Keratinocyte (primary cell): ENCODE measurements around the gene PPP1R3D. TPM values are rescaled to one million over a fixed set of nuclear protein-coding genes. Genes with fewer than 3 reads are reported as not detected.
"Not testable (repeated sequence)": the region's sequence is repeated elsewhere in the genome, so short reads cannot be mapped to it uniquely, and the experiment has no call there.

Experiments used
- DNase-seq: peaks from one replicate; pipeline ENCODE4 v3.0.0-alpha.2; 2011; ENCODE audit warnings: low read depth, missing footprints, low spot score
- FAIRE-seq: peaks from 2 replicates; lab custom pipeline; 2011; peaks lifted over from hg19 to GRCh38; lab: Jason Lieb, UNC
- H2AFZ ChIP-seq: 2 replicates; pipeline ENCODE4 v1.6.0; 2012; ENCODE audit warnings: low read length, control low read depth, inconsistent platforms; ENCODE audit not compliant: control insufficient read depth
- H3K27ac ChIP-seq: 2 replicates; pipeline ENCODE4 v1.5.1; 2011; ENCODE audit warnings: low read length; ENCODE audit not compliant: control insufficient read depth, insufficient read depth
- H3K27me3 ChIP-seq: 3 replicates; pipeline ENCODE4 v1.6.0; 2011; ENCODE audit warnings: low read length; ENCODE audit not compliant: control insufficient read depth, insufficient read depth; ENCODE audit errors: extremely low read depth
- H3K36me3 ChIP-seq, 2 experiments: 2 replicates in 1 of 2; 3 replicates in 1 of 2; pipeline ENCODE4 v1.5.1; 2011; ENCODE audit warnings: low read length in 2 of 2, mild to moderate bottlenecking in 1 of 2; ENCODE audit not compliant: control insufficient read depth in 2 of 2, insufficient read depth in 2 of 2; ENCODE audit errors: extremely low read depth in 1 of 2
- H3K4me1 ChIP-seq: 3 replicates; pipeline ENCODE4 v1.5.1; 2011; ENCODE audit warnings: low read length; ENCODE audit not compliant: control insufficient read depth, insufficient read depth; ENCODE audit errors: extremely low read depth
- H3K4me2 ChIP-seq: 3 replicates; pipeline ENCODE4 v1.6.0; 2011; ENCODE audit warnings: low read depth, low read length; ENCODE audit not compliant: control insufficient read depth, insufficient read depth; ENCODE audit errors: extremely low read depth
- H3K4me3 ChIP-seq, 3 experiments: fragments of 200-600 bp in 1 of 3; sonication (generic) in 1 of 3; 2 replicates in 2 of 3; 3 replicates in 1 of 3; pipeline ENCODE4 v1.5.1; 2011 to 2016; ENCODE audit warnings: low read length in 3 of 3, mild to moderate bottlenecking in 3 of 3, control low read depth in 2 of 3, inconsistent platforms in 1 of 3, low read depth in 1 of 3, mixed read lengths in 1 of 3, mixed run types in 1 of 3, moderate library complexity in 1 of 3; ENCODE audit not compliant: control insufficient read depth in 2 of 3, insufficient read depth in 2 of 3; ENCODE audit errors: extremely low read depth in 1 of 3
- H3K79me2 ChIP-seq: 2 replicates; pipeline ENCODE4 v1.6.0; 2012; ENCODE audit warnings: low read length; ENCODE audit not compliant: control insufficient read depth, insufficient read depth
- H3K9ac ChIP-seq: 3 replicates; pipeline ENCODE4 v1.6.0; 2011; ENCODE audit warnings: low read length; ENCODE audit not compliant: control insufficient read depth, insufficient read depth; ENCODE audit errors: extremely low read depth
- H3K9me1 ChIP-seq: 3 replicates; pipeline ENCODE4 v1.6.0; 2011; ENCODE audit warnings: low read length; ENCODE audit not compliant: control insufficient read depth, insufficient read depth; ENCODE audit errors: extremely low read depth
- H3K9me3 ChIP-seq: 2 replicates; pipeline ENCODE4 v1.5.1; 2012; ENCODE audit warnings: low read depth, low read length; ENCODE audit not compliant: control insufficient read depth
- H4K20me1 ChIP-seq: 3 replicates; pipeline ENCODE4 v1.6.0; 2011; ENCODE audit warnings: low read length; ENCODE audit not compliant: control insufficient read depth, insufficient read depth; ENCODE audit errors: extremely low read depth
- EZH2 ChIP-seq: IDR thresholded peaks from one replicate; pipeline ENCODE4 v1.6.1; 2012; ENCODE audit warnings: inconsistent platforms, mild to moderate bottlenecking, low read length, moderate library complexity
- dilution Hi-C: fragments of 300-500 bp; cut with MboI; formaldehyde crosslinking; loops from one replicate; pipeline ENCODE4 v1.7.0; 2020; ENCODE audit warnings: low sequenced_read_pairs; ENCODE audit not compliant: extremely low pct_ligation_motif_present
- polyA plus RNA-seq, 5 experiments: library from polyadenylated mRNA; depleted of rRNA in 3 of 5; stranded (reverse) in 3 of 5; stranded (forward) in 1 of 5; unstranded in 1 of 5; fragments of >200 nt; gene quantifications; 1 replicate in 1 of 5; 2 replicates in 3 of 5; 3 replicates in 1 of 5; pipeline versions ENCODE4 v1.2.1 to v1.2.3, GENCODE V29; 2011 to 2012; ENCODE audit warnings: missing spikeins in 2 of 5, low read depth in 1 of 5, low replicate concordance in 1 of 5
- TF ChIP-seq, protein P1 (sequence below), 3 experiments: IDR thresholded peaks in 1 of 3; conservative IDR thresholded peaks in 1 of 3; optimal IDR thresholded peaks in 1 of 3; 2 replicates in 2 of 3; 3 replicates in 1 of 3; pipeline versions ENCODE3 to v1.5.1; 2011; ENCODE audit warnings: low read length in 3 of 3, mild to moderate bottlenecking in 3 of 3, moderate library complexity in 2 of 3, control low read depth in 1 of 3, inconsistent platforms in 1 of 3; ENCODE audit not compliant: insufficient read depth in 2 of 3; ENCODE audit errors: extremely low read depth in 1 of 3

Gene PPP1R3D
- polyA plus RNA-seq, 1 donor (not counting 4 experiments of a cell fraction or from before 2014, with no cell fraction given) = 2.8 TPM

DNA sequence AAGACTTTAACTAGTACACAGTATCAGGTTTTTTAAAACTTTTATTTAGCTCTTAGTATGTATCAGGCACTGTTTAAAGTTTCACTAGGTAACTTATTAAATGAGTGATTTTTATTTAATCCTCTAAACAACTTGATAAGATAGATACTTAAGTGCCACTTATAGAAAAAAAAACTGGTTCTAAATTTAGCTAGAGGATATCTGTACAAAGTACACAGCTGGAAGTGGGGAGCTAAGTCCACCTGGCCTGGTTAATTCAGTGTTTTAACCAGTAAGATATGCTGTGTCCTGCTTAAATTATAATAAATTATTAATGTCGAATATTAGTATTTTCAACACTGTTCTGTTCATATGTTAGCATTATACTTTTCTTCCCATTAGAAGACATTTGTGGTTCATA is 44.2 kb downstream of the PPP1R3D start:
- dilution Hi-C loops = no loop called here
- Histone ChIP-seq H4K20me1 (no peaks in the 10 kb centered on the region), H2AFZ (no peak overlapping the region), H3K4me1 (no peaks in the 10 kb centered on the region), H3K9me3 (no peaks in the 10 kb centered on the region), H3K27ac (no peak overlapping the region), H3K27me3 (no peaks in the 10 kb centered on the region), H3K36me3 (no peaks in the 10 kb centered on the region), H3K79me2 (no peaks in the 10 kb centered on the region), H3K9ac (no peak overlapping the region), H3K9me1 (no peaks in the 10 kb centered on the region), H3K4me2 (no peak overlapping the region), H3K4me3 (no peak overlapping the region)
- no peak for FAIRE-seq
- TF ChIP-seq EZH2 = no peak
- TF ChIP-seq, protein P1, sequence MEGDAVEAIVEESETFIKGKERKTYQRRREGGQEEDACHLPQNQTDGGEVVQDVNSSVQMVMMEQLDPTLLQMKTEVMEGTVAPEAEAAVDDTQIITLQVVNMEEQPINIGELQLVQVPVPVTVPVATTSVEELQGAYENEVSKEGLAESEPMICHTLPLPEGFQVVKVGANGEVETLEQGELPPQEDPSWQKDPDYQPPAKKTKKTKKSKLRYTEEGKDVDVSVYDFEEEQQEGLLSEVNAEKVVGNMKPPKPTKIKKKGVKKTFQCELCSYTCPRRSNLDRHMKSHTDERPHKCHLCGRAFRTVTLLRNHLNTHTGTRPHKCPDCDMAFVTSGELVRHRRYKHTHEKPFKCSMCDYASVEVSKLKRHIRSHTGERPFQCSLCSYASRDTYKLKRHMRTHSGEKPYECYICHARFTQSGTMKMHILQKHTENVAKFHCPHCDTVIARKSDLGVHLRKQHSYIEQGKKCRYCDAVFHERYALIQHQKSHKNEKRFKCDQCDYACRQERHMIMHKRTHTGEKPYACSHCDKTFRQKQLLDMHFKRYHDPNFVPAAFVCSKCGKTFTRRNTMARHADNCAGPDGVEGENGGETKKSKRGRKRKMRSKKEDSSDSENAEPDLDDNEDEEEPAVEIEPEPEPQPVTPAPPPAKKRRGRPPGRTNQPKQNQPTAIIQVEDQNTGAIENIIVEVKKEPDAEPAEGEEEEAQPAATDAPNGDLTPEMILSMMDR (optimal IDR thresholded peaks at IDR 0.05 in 1 of 3, IDR thresholded peaks at IDR 0.05 in 1 of 3, conservative IDR thresholded peaks at IDR 0.05 in 1 of 3; ENCODE audit: extremely low read depth in 1 of 3, insufficient read depth in 2 of 3, low read length in 3 of 3) = no peak
- DNase-seq = no peak

DNA sequence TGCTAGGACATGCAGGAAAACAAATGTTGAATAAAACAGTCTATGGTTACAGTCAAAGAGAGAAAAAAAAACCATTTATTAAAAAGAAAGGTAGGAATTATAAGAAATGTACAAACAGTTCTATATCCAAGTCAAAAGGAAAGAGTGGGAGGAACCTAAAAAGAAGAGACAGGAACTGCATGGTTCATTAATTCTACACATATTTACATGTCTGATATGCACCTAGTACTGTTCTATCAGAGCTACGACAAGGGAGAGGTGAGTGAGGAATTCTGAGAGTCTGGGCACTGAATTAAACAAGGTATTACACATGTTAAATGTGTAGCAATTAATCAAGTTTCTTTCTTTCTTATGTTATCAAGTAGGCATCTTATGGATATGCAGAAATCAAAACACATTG is 48.5 kb downstream of the PPP1R3D start:
- Histone ChIP-seq H3K79me2 (no peaks in the 10 kb centered on the region), H3K9me1 (no peaks in the 10 kb centered on the region), H3K36me3 (no peaks in the 10 kb centered on the region), H3K27ac (no peak overlapping the region), H3K27me3 (no peaks in the 10 kb centered on the region), H3K4me2 (no peak overlapping the region), H3K4me3 (no peak overlapping the region), H4K20me1 (no peaks in the 10 kb centered on the region), H3K4me1 (no peaks in the 10 kb centered on the region), H2AFZ (no peak overlapping the region), H3K9me3 (no peaks in the 10 kb centered on the region), H3K9ac (no peak overlapping the region)
- no peak for TF ChIP-seq EZH2
- TF ChIP-seq, protein P1 (optimal IDR thresholded peaks at IDR 0.05 in 1 of 3, IDR thresholded peaks at IDR 0.05 in 1 of 3, conservative IDR thresholded peaks at IDR 0.05 in 1 of 3; ENCODE audit: extremely low read depth in 1 of 3, insufficient read depth in 2 of 3, low read length in 3 of 3) = no peak
- dilution Hi-C loops = no loop called here
- no peak for DNase-seq
- no peak for FAIRE-seq

DNA sequence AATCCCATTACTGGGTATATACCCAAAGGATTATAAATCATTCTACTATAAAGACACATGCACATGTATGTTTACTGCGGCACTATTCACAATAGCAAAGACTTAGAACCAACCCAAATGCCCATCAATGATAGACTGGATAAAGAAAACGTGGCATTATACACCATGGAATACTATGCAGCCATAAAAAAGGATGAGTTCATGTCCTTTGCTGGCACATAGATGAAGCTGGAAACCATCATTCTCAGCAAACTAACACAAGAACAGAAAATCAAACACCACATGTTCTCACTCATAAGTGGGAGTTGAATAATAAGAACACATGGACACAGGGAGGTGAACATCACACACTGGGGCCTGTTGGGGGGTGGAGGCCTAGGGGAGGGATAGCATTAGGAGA is 50.1 kb downstream of the PPP1R3D start:
- H3K79me2 ChIP-seq, dilution Hi-C loops, DNase-seq, H4K20me1 ChIP-seq, H3K27me3 ChIP-seq, H3K9me1 ChIP-seq, H3K9me3 ChIP-seq, H3K4me3 ChIP-seq, H2AFZ ChIP-seq, H3K27ac ChIP-seq, H3K4me2 ChIP-seq, H3K36me3 ChIP-seq, H3K9ac ChIP-seq, H3K4me1 ChIP-seq, FAIRE-seq: not testable (repeated sequence)
